Esophagus squamous epithelium (tissue), 5 donors: ENCODE measurements around the gene LCE1A. TPM values are rescaled to one million over a fixed set of nuclear protein-coding genes. Genes with fewer than 3 reads are reported as not detected.

Source experiments
- DNase-seq: peaks from one replicate; lab custom pipeline; 2025; lab: John Stamatoyannopoulos, UW
- H3K27ac ChIP-seq, 4 donors: fragments of 200-600 bp; sonication (generic); one replicate each; pipeline ENCODE4 v1.5.1; 2016 to 2019; ENCODE audit warnings: mild to moderate bottlenecking in 1 of 4
- H3K27me3 ChIP-seq, 4 donors: fragments of 200-600 bp; sonication (generic); 1 replicate in 3 of 4; 2 replicates in 1 of 4; pipeline versions ENCODE4 v1.5.1 to v1.6.0; 2017 to 2021; ENCODE audit warnings: antibody characterized with exemption in 1 of 4
- H3K36me3 ChIP-seq, 3 donors: fragments of 200-600 bp; sonication (generic); one replicate each; pipeline ENCODE4 v1.5.1; 2016 to 2019
- H3K4me1 ChIP-seq, 3 donors: fragments of 200-600 bp; sonication (generic); one replicate each; pipeline ENCODE4 v1.5.1; 2017 to 2019
- H3K4me3 ChIP-seq, 4 donors: fragments of 200-600 bp; sonication (generic); 1 replicate in 3 of 4; 2 replicates in 1 of 4; pipeline ENCODE4 v1.5.1; 2016 to 2019; ENCODE audit warnings: mild to moderate bottlenecking in 2 of 4, moderate library complexity in 1 of 4
- H3K9me3 ChIP-seq, 3 donors: fragments of 200-600 bp; sonication (generic); one replicate each; pipeline ENCODE4 v1.5.1; 2016 to 2019
- POLR2A ChIP-seq, 4 donors: fragments of 450-650 bp; IDR thresholded peaks; one replicate each; pipeline ENCODE4 v1.6.1; 2017; ENCODE audit warnings: antibody characterized with exemption in 4 of 4, mild to moderate bottlenecking in 4 of 4, moderate library complexity in 3 of 4
- WGBS, 2 donors: methylation state at CpG; one replicate each; pipeline ENCODE4 v1.1.5; 2018; 5-methylcytosine and 5-hydroxymethylcytosine counted together
- intact Hi-C: fragments of 100-400 bp; cut with DNase I; formaldehyde crosslinking; loops from one replicate; pipeline ENCODE4 v1.15.0; 2022
- total RNA-seq, 4 donors: library from RNA; depleted of rRNA; stranded (reverse); fragments of >200 nt; gene quantifications; one replicate each; pipeline ENCODE4 v1.1.0, GENCODE V29; 2016
- TF ChIP-seq, protein P1 (sequence below), 6 experiments: fragments of 450-650 bp in 4 of 6; fragments of 200-600 bp in 2 of 6; sonication (generic) in 2 of 6; IDR thresholded peaks; one replicate each; pipeline ENCODE4 v1.5.1; 2016 to 2019; ENCODE audit warnings: antibody characterized with exemption in 6 of 6, mild to moderate bottlenecking in 4 of 6, moderate library complexity in 4 of 6
- donor health status: DM: yes; HTN: yes; CAD: no.

Gene LCE1A
- total RNA-seq, 4 donors from 2014 or later, result not detected

DNA sequence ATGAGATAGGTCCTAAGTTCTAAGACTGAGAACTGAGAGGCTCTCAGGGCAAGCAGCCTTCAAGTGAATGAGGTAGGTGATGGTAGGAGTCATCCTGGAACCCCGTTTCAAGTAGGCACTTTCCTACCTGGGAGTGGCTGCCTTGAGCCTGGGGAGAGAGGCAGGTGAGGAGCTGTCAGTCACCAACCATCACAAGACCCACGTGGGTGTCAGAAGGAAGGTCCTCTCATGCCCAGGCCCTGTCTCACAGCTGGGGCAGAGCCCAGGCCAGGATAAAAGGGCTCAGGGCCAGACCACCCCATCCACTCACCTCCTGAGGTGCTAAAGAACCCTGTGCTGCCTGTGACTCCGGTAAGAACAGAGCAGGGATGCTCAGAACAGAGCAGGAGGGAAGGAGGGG lies 30.9 kb upstream of the LCE1A start, which contains the start of gene LCE1D:
Gene LCE1D, plus strand, starts transcription at position 301 of the 400 bp plus-strand sequence. CDS start 1,074 bp downstream, outside the sequence.
- no peak for DNase-seq
- TF ChIP-seq, protein P1, sequence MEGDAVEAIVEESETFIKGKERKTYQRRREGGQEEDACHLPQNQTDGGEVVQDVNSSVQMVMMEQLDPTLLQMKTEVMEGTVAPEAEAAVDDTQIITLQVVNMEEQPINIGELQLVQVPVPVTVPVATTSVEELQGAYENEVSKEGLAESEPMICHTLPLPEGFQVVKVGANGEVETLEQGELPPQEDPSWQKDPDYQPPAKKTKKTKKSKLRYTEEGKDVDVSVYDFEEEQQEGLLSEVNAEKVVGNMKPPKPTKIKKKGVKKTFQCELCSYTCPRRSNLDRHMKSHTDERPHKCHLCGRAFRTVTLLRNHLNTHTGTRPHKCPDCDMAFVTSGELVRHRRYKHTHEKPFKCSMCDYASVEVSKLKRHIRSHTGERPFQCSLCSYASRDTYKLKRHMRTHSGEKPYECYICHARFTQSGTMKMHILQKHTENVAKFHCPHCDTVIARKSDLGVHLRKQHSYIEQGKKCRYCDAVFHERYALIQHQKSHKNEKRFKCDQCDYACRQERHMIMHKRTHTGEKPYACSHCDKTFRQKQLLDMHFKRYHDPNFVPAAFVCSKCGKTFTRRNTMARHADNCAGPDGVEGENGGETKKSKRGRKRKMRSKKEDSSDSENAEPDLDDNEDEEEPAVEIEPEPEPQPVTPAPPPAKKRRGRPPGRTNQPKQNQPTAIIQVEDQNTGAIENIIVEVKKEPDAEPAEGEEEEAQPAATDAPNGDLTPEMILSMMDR (IDR thresholded peaks at IDR 0.05), result no peak
- TF ChIP-seq POLR2A (IDR thresholded peaks at IDR 0.05), result no peak
- Histone ChIP-seq H3K36me3 (no peaks in the 10 kb centered on the region), H3K9me3 (no peaks in the 10 kb centered on the region), H3K4me3 (no peak within 1 kb of the TSS), H3K27me3 (no peaks in the 10 kb centered on the region), H3K4me1 (no peaks in the 10 kb centered on the region), H3K27ac (no peak within 1 kb of the TSS)
- WGBS, 2 donors, result 54 to 58% methylated on average over 2 of the region's 3 CpGs
- intact Hi-C loops, result no loop called here

DNA sequence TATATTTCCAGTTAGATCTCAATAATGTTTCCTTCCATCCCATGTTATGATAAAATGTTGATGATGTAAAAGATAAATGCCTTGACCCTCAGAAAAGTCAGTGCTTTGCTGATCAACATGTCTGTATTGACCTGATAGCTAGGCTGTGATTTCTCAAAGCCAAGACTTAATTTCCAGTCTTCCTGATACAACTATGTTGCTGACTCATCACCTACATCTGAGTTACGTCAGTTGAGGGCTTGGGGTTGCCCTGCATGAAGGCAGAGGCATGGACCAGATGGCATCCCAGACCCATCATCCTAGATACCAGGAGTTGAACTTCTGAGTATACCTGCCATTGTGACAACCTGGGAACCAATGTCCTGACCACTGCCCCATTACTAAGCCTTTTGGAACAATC lies 25.9 kb upstream of the LCE1A start:
- H3K36me3 ChIP-seq, result no peaks in the 10 kb centered on the region
- no peak overlapping the region for H3K27ac ChIP-seq
- H3K9me3 ChIP-seq, result no peaks in the 10 kb centered on the region
- no peaks in the 10 kb centered on the region for H3K27me3 ChIP-seq
- intact Hi-C loops, result no loop called here
- H3K4me3 ChIP-seq, result no peak overlapping the region
- TF ChIP-seq, protein P1 (IDR thresholded peaks at IDR 0.05), result no peak
- no peak for TF ChIP-seq POLR2A (IDR thresholded peaks at IDR 0.05)
- DNase-seq, result no peak
- H3K4me1 ChIP-seq, result peaks cover 0 to 6% (median 4%) of the 10 kb centered on the region in 3 donors
- 38 to 44% methylated on average over 1 of the region's 1 CpG for WGBS, 2 donors

DNA sequence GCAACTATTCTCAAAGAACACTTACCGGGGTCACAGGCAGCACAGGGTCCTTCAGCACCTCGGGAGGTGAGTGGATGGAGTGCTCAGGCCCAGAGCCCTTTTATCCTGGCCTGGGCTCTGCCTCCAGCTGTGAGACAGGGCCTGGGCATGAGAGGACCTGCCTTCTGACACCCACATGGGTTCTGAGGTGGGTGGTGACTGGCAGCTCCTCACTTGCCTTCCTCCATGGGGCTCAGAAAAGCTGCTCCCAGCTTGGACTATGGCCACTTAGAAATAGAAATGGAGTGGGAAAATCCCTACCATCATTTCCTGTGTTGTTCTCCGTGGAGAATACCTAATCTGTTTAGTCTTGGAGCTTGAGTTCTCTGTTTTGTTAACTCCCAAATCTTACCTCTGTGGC lies 20.7 kb upstream of the LCE1A start, which contains the start of gene LCE1C:
Gene LCE1C, minus strand, starts transcription at position 76 of the 400 bp plus-strand sequence. CDS start 1,173 bp downstream, outside the sequence.
- H3K36me3 ChIP-seq, result no peaks in the 10 kb centered on the region
- peaks cover 0 to 21% (median 6%) of the 10 kb centered on the region in 3 donors for H3K4me1 ChIP-seq
- H3K4me3 ChIP-seq, result no peak within 1 kb of the TSS
- WGBS, 2 donors, result 8 to 18% methylated on average over 1 to 3 of the region's 3 CpGs
- H3K9me3 ChIP-seq, result no peaks in the 10 kb centered on the region
- TF ChIP-seq POLR2A (IDR thresholded peaks at IDR 0.05), result no peak
- TF ChIP-seq, protein P1 (IDR thresholded peaks at IDR 0.05), result no peak
- intact Hi-C loops, result no loop called here
- no peaks in the 10 kb centered on the region for H3K27me3 ChIP-seq
- DNase-seq, result no peak
- H3K27ac ChIP-seq, result no peak within 1 kb of the TSS

- DNase-seq, result no peak
- TF ChIP-seq, protein P1 (IDR thresholded peaks at IDR 0.05), result no peak
- Histone ChIP-seq H3K4me1 (peaks cover 0 to 17% (median 5%) of the 10 kb centered on the region in 3 donors), H3K27me3 (no peaks in the 10 kb centered on the region), H3K4me3 (no peak overlapping the region), H3K9me3 (no peaks in the 10 kb centered on the region), H3K36me3 (no peaks in the 10 kb centered on the region), H3K27ac (no peak overlapping the region)
- WGBS, 2 donors, result 31 to 41% methylated on average over 2 of the region's 2 CpGs
- intact Hi-C loops, result no loop called here
Measured at GRCh38 chr1:152811050-152811449, 16.2 kb upstream of the LCE1A start.

- DNase-seq, result no peak
- intact Hi-C loops, result no loop called here
- H3K4me3 ChIP-seq, result no peak within 1 kb of the TSS
- no peak for TF ChIP-seq POLR2A (IDR thresholded peaks at IDR 0.05)
- TF ChIP-seq, protein P1 (IDR thresholded peaks at IDR 0.05), result no peak
- no peaks in the 10 kb centered on the region for H3K27me3 ChIP-seq
- H3K4me1 ChIP-seq, result peaks cover 0 to 11% (median 0%) of the 10 kb centered on the region in 3 donors
- H3K27ac ChIP-seq, result no peak within 1 kb of the TSS
- no peaks in the 10 kb centered on the region for H3K9me3 ChIP-seq
- H3K36me3 ChIP-seq, result no peaks in the 10 kb centered on the region
- 74 to 81% methylated on average over 2 of the region's 2 CpGs for WGBS, 2 donors
Measured at GRCh38 chr1:152811671-152812070, 15.6 kb upstream of the LCE1A start, which contains the start of gene LCE1B. Gene LCE1B (plus strand): TSS chr1:152811971. CDS start chr1:152812447, 476 bp downstream.
